Heart right ventricle (tissue), 16 donors: ENCODE data around the gene KLHL1. TPM values are rescaled to one million over a fixed set of nuclear protein-coding genes. Genes with fewer than 3 reads are reported as not detected.

Source experiments
- ATAC-seq, 8 donors: fragments of 200-7000 bp; cut with Tn5 transposase; one replicate each; pipeline ENCODE4 v1.9.1; 2020; ENCODE audit warnings: mild to moderate bottlenecking in 8 of 8, moderate library complexity in 8 of 8, moderate number of reproducible peaks in 1 of 8
- DNase-seq, 2 donors: peaks; one replicate each; pipeline ENCODE4 v3.0.0-alpha.2; 2020
- H3K27ac ChIP-seq, 10 donors: fragments of 200-600 bp; sonication (generic) in 2 of 10; one replicate each; pipeline versions ENCODE4 v1.5.0 to v1.8.0; 2020 to 2022; ENCODE audit warnings: mild to moderate bottlenecking in 3 of 10
- H3K27me3 ChIP-seq, 7 donors: fragments of 200-600 bp; one replicate each; pipeline ENCODE4 v1.8.0; 2021 to 2022; ENCODE audit warnings: mild to moderate bottlenecking in 2 of 7
- H3K36me3 ChIP-seq, 9 donors: fragments of 200-600 bp; sonication (generic) in 1 of 9; one replicate each; pipeline versions ENCODE4 v1.5.0 to v1.8.0; 2020 to 2022; ENCODE audit warnings: mild to moderate bottlenecking in 2 of 9
- H3K4me1 ChIP-seq, 9 donors: fragments of 200-600 bp; sonication (generic) in 1 of 9; one replicate each; pipeline versions ENCODE4 v1.5.0 to v1.8.0; 2020 to 2022; ENCODE audit warnings: mild to moderate bottlenecking in 4 of 9
- H3K4me3 ChIP-seq, 10 donors: fragments of 200-600 bp; sonication (generic) in 2 of 10; one replicate each; pipeline versions ENCODE4 v1.5.0 to v1.8.0; 2020 to 2022; ENCODE audit warnings: mild to moderate bottlenecking in 7 of 10, moderate library complexity in 2 of 10
- H3K9me3 ChIP-seq, 11 donors: fragments of 200-600 bp in 10 of 11; sonication (generic) in 2 of 11; one replicate each; pipeline versions ENCODE4 v1.5.0 to v1.8.0; 2013 to 2022; ENCODE audit warnings: mild to moderate bottlenecking in 2 of 11, control low read depth in 1 of 11, moderate library complexity in 1 of 11
- CTCF ChIP-seq, 9 donors: fragments of 200-600 bp; sonication (generic) in 2 of 9; IDR thresholded peaks; one replicate each; pipeline versions ENCODE4 v1.5.0 to v1.8.0; 2021 to 2022; ENCODE audit warnings: antibody characterized with exemption in 9 of 9, mild to moderate bottlenecking in 5 of 9, moderate library complexity in 1 of 9
- WGBS, 2 donors: extraction: QIAGEN DNeasy Blood & Tissue Kit; methylation state at CpG; one replicate each; pipeline ENCODE4 v1.1.7; 2013; ENCODE audit warnings: inconsistent platforms in 1 of 2; 5-methylcytosine and 5-hydroxymethylcytosine counted together
- intact Hi-C, 10 donors: fragments of 100-400 bp; cut with DNase I; formaldehyde crosslinking; loops; one replicate each; pipeline versions ENCODE4 v1.11.1 to v1.14.2; 2022
- polyA plus RNA-seq, 2 donors: library from polyadenylated mRNA; stranded (reverse); fragments of 200-250 nt; gene quantifications; one replicate each; pipeline ENCODE4 v1.2.3, GENCODE V29; 2013
- total RNA-seq, 10 donors: library from RNA; stranded (reverse); fragmentation: NEBNext Ultra II Directional in 3 of 10; extraction: Animal tissue kit (Norgen Biotek cat#: 25700) in 3 of 10; gene quantifications; one replicate each; pipeline versions ENCODE4 v1.2.1 to v1.2.4, GENCODE V29; 2021 to 2023
- donor health status: Arrhythmogenic right ventricular cardiomyopathy.
- donor health status: ischemic (EF 13 %, LVEDD 7.1; RV severe dilation, severe dysfunction).
- donor health status: healthy with polysubstance abuse.
- donor health status: DM: no; HTN: yes; CAD: no.
- donor health status: DM: no; HTN: no; CAD: no.
- donor health status: ischemic (EF 25% LVEDD 6.9; RV normal size, moderate dysfunction).
- donor health status: ischemic (EF 25% LVEDD 5.7; RV mildly dilated, moderate dysfunction).
- donor health status: healthy.
- donor health status: DM: yes; HTN: yes; CAD: no.
- donor health status: Ischemic cardiomyopathy.
- donor health status: ischemic (EF 35%, LVEDD 5.7; RV mildly dilated, moderate dysfunction).
- donor health status: nonischemic (EF 11% LVEDD 7.7; RV severe dilation, severe dysfunction).
- donor health status: DM: yes; HTN: yes; CAD: no.
- donor health status: PGD.
- donor health status: ischemic (EF 29% LVEDD 5.4; RV normal size, mild dysfunction).
- donor health status: nonischemic (EF 23%, LVEDD 6.1; RV moderate dilation, normal function).

Gene KLHL1
- total and polyA plus RNA-seq, 12 donors, result 0.06 TPM; not detected in 11

- Histone ChIP-seq H3K27me3 (no peaks in the 10 kb centered on the region), H3K36me3 (no peaks in the 10 kb centered on the region), H3K27ac (no peak overlapping the region), H3K4me3 (no peak overlapping the region), H3K9me3 (peaks cover 0 to 47% (median 10%) of the 10 kb centered on the region in 11 donors), H3K4me1 (no peaks in the 10 kb centered on the region)
- TF ChIP-seq CTCF (IDR thresholded peaks at IDR 0.05), result no peak
- DNase-seq (no peak), ATAC-seq (no peak)
- intact Hi-C loops, result no loop called here
These were observed 53.7 kb downstream of the KLHL1 start for GRCh38 chr13:70054572-70054971.

- Histone ChIP-seq H3K27me3 (no peaks in the 10 kb centered on the region), H3K36me3 (no peaks in the 10 kb centered on the region), H3K27ac (no peak overlapping the region), H3K4me3 (no peak overlapping the region), H3K9me3 (peaks cover 0 to 33% (median 10%) of the 10 kb centered on the region in 11 donors), H3K4me1 (no peaks in the 10 kb centered on the region)
- ATAC-seq, result no peak
- intact Hi-C loops, result no loop called here
- DNase-seq, result no peak
- TF ChIP-seq CTCF (IDR thresholded peaks at IDR 0.05), result no peak
- WGBS, 2 donors, result 55 to 68% methylated on average over 1 of the region's 1 CpG
These were observed 56.7 kb downstream of the KLHL1 start for GRCh38 chr13:70051531-70051930.

- no peak overlapping the region for H3K27ac ChIP-seq
- H3K4me1 ChIP-seq, result no peaks in the 10 kb centered on the region
- intact Hi-C loops, result no loop called here
- ATAC-seq, result no peak
- no peaks in the 10 kb centered on the region for H3K36me3 ChIP-seq
- DNase-seq, result no peak
- no peak overlapping the region for H3K4me3 ChIP-seq
- peaks cover 0 to 4% (median 0%) of the 10 kb centered on the region in 11 donors for H3K9me3 ChIP-seq
- no peaks in the 10 kb centered on the region for H3K27me3 ChIP-seq
- 74 to 89% methylated on average over 1 of the region's 1 CpG for WGBS, 2 donors
- no peak for TF ChIP-seq CTCF (IDR thresholded peaks at IDR 0.05)
These were observed 64.6 kb downstream of the KLHL1 start for GRCh38 chr13:70043685-70044084.

GRCh38 chr13:70042193-70042592, 66.1 kb downstream of the KLHL1 start:
- Histone ChIP-seq H3K27ac (no peak overlapping the region), H3K4me1 (no peaks in the 10 kb centered on the region), H3K9me3 (peaks cover 0 to 4% (median 0%) of the 10 kb centered on the region in 11 donors), H3K4me3 (no peak overlapping the region), H3K36me3 (no peaks in the 10 kb centered on the region), H3K27me3 (no peaks in the 10 kb centered on the region)
- WGBS, 2 donors, result 68 to 69% methylated on average over 4 of the region's 4 CpGs
- intact Hi-C loops, result no loop called here
- DNase-seq (no peak), ATAC-seq (no peak)
- TF ChIP-seq CTCF (IDR thresholded peaks at IDR 0.05), result no peak

- Histone ChIP-seq H3K36me3 (no peaks in the 10 kb centered on the region), H3K27me3 (no peaks in the 10 kb centered on the region), H3K27ac (no peak overlapping the region), H3K4me3 (no peak overlapping the region), H3K4me1 (no peaks in the 10 kb centered on the region), H3K9me3 (peaks cover 0 to 18% (median 0%) of the 10 kb centered on the region in 11 donors)
- no peak for DNase-seq
- no peak for ATAC-seq
- no peak for TF ChIP-seq CTCF (IDR thresholded peaks at IDR 0.05)
- intact Hi-C loops, result no loop called here
These were observed 74.0 kb downstream of the KLHL1 start for GRCh38 chr13:70034286-70034685.
